ENCODE data around the gene AMBRA1. TPM values are rescaled to one million over a fixed set of nuclear protein-coding genes. Genes with fewer than 3 reads are reported as not detected.

AMBRA1 gene
- total and polyA plus RNA-seq, 2 donors = 8.7 to 20.6 TPM

DNA sequence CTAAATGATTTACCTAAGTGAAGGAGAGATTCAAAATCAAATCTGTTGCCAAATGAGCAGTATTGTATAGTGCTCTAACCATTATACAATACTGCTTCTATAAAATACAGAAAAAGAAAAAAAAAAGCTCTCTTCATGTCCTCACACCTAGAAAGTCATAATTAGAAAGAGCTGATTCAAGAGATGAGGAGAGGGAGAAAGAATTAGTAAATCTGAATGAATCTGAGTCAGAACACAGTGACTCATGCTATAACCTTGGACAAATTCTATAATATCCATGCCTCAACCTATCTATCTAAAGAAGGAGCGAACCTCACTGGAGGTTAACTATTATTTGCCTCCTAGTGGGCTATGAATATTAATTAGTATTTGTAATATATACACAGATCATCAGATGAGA lies 29.4 kb downstream of the AMBRA1 start:
- Histone ChIP-seq H3K4me1 (ENCODE audit: control insufficient read depth in 2 of 2, insufficient read depth in 2 of 2, low read length in 2 of 2) (peaks cover 3 to 14% of the 10 kb centered on the region in 2 donors), H3K9me3 (ENCODE audit: control insufficient read depth in 2 of 2, insufficient read depth in 1 of 2, low read length in 1 of 2) (peaks cover 0 to 5% of the 10 kb centered on the region in 2 donors), H3K4me3 (ENCODE audit: low read length in 2 of 2) (no peak overlapping the region), H3K27ac (ENCODE audit: low read depth in 1 of 2, low read length in 1 of 2) (no peak overlapping the region), H3K36me3 (ENCODE audit: control insufficient read depth in 2 of 2, insufficient read depth in 2 of 2, low read length in 1 of 2) (no peaks in the 10 kb centered on the region), H3K27me3 (ENCODE audit: control insufficient read depth in 2 of 2, insufficient read depth in 1 of 2, low read length in 1 of 2) (no peaks in the 10 kb centered on the region)
- WGBS = 98% methylated on average over 1 of the region's 1 CpG
- no peak for DNase-seq (ENCODE audit: low read depth in 6 of 9, low spot score in 9 of 9)

GRCh38 chr11:46562527-46562926 lies 31.3 kb downstream of the AMBRA1 start:
- Histone ChIP-seq H3K27me3 (ENCODE audit: control insufficient read depth in 2 of 2, insufficient read depth in 1 of 2, low read length in 1 of 2) (no peaks in the 10 kb centered on the region), H3K36me3 (ENCODE audit: control insufficient read depth in 2 of 2, insufficient read depth in 2 of 2, low read length in 1 of 2) (no peaks in the 10 kb centered on the region), H3K4me3 (ENCODE audit: low read length in 2 of 2) (no peak overlapping the region), H3K4me1 (ENCODE audit: control insufficient read depth in 2 of 2, insufficient read depth in 2 of 2, low read length in 2 of 2) (peaks cover 5 to 15% of the 10 kb centered on the region in 2 donors), H3K9me3 (ENCODE audit: control insufficient read depth in 2 of 2, insufficient read depth in 1 of 2, low read length in 1 of 2) (peaks cover 0 to 2% of the 10 kb centered on the region in 2 donors), H3K27ac (ENCODE audit: low read depth in 1 of 2, low read length in 1 of 2) (no peak overlapping the region)
- 98% methylated on average over 5 of the region's 5 CpGs for WGBS
- DNase-seq (ENCODE audit: low read depth in 6 of 9, low spot score in 9 of 9) = no peak

GRCh38 chr11:46560300-46560991 lies 33.4 kb downstream of the AMBRA1 start:
- Histone ChIP-seq H3K4me3 (ENCODE audit: low read length in 2 of 2) (peak overlapping the region; percentile 36 to 44), H3K36me3 (ENCODE audit: control insufficient read depth in 2 of 2, insufficient read depth in 2 of 2, low read length in 1 of 2) (no peaks in the 10 kb centered on the region), H3K9me3 (ENCODE audit: control insufficient read depth in 2 of 2, insufficient read depth in 1 of 2, low read length in 1 of 2) (no peaks in the 10 kb centered on the region), H3K27me3 (ENCODE audit: control insufficient read depth in 2 of 2, insufficient read depth in 1 of 2, low read length in 1 of 2) (no peaks in the 10 kb centered on the region), H3K4me1 (ENCODE audit: control insufficient read depth in 2 of 2, insufficient read depth in 2 of 2, low read length in 2 of 2) (peaks cover 5 to 18% of the 10 kb centered on the region in 2 donors), H3K27ac (ENCODE audit: low read depth in 1 of 2, low read length in 1 of 2) (peak overlapping the region; percentile 53 to 89)
- DNase-seq (ENCODE audit: low read depth in 6 of 9, low spot score in 9 of 9) = peak; percentile 12 to 74 (median 37)
- WGBS = under 1% methylated on average over 6 of the region's 6 CpGs

DNA sequence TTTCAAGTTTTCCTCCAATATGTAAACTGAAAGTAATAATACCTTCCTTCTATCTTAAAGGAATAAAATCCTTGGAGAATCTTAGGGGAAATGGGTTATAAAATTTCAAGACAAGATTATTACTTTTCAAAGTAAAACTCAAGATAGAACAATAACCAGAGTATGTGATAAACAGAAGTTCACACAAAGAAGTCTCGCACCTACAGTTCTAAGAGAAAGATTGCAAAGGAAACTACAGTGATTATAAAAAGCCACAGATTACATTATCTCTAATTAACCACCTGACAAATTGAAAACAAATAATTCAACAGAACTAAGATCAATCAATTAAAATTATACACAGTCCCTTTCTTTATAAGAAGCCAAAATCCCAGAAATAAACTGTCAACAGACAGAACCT lies 34.0 kb downstream of the AMBRA1 start:
- Histone ChIP-seq H3K27ac (ENCODE audit: low read depth in 1 of 2, low read length in 1 of 2) (peak overlapping the region in 1 of 2 donors; percentile 89), H3K4me1 (ENCODE audit: control insufficient read depth in 2 of 2, insufficient read depth in 2 of 2, low read length in 2 of 2) (peaks cover 5 to 18% of the 10 kb centered on the region in 2 donors), H3K9me3 (ENCODE audit: control insufficient read depth in 2 of 2, insufficient read depth in 1 of 2, low read length in 1 of 2) (no peaks in the 10 kb centered on the region), H3K27me3 (ENCODE audit: control insufficient read depth in 2 of 2, insufficient read depth in 1 of 2, low read length in 1 of 2) (no peaks in the 10 kb centered on the region), H3K4me3 (ENCODE audit: low read length in 2 of 2) (peak overlapping the region in 1 of 2 donors; percentile 44), H3K36me3 (ENCODE audit: control insufficient read depth in 2 of 2, insufficient read depth in 2 of 2, low read length in 1 of 2) (no peaks in the 10 kb centered on the region)
- WGBS = 38% methylated on average over 1 of the region's 1 CpG
- DNase-seq (ENCODE audit: low read depth in 6 of 9, low spot score in 9 of 9) = no peak

DNA sequence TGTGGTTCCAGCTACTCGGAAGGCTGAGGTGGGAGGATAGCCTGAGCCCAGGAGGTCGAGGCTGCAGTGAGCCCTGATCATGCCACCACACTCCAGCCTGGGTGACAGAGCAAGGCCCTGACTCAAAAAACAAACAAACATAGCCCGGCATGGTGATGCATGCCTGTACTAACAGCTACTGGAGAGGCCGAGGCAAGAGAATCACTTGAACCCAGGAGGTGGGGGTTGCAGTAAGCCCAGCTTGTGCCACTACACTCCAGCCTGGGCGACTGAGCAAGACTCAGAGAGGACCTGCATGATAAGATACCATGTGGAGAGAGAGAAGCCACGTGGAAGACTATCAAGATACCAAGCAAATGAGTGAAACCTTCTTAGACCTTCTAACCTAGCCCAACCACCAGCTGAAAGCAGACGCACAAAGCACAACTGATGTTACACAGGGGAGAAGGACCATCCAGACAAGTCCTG lies 36.1 kb downstream of the AMBRA1 start:
- no peak overlapping the region for H3K27ac ChIP-seq (ENCODE audit: low read depth in 1 of 2, low read length in 1 of 2)
- H3K4me3 ChIP-seq (ENCODE audit: low read length in 2 of 2) = no peak overlapping the region
- peaks cover 5 to 18% of the 10 kb centered on the region in 2 donors for H3K4me1 ChIP-seq (ENCODE audit: control insufficient read depth in 2 of 2, insufficient read depth in 2 of 2, low read length in 2 of 2)
- no peak for DNase-seq (ENCODE audit: low read depth in 6 of 9, low spot score in 9 of 9)
- H3K36me3 ChIP-seq (ENCODE audit: control insufficient read depth in 2 of 2, insufficient read depth in 2 of 2, low read length in 1 of 2) = no peaks in the 10 kb centered on the region
- no peaks in the 10 kb centered on the region for H3K9me3 ChIP-seq (ENCODE audit: control insufficient read depth in 2 of 2, insufficient read depth in 1 of 2, low read length in 1 of 2)
- WGBS = 94% methylated on average over 7 of the region's 7 CpGs
- H3K27me3 ChIP-seq (ENCODE audit: control insufficient read depth in 2 of 2, insufficient read depth in 1 of 2, low read length in 1 of 2) = no peaks in the 10 kb centered on the region

GRCh38 chr11:46555267-46556054 lies 38.4 kb downstream of the AMBRA1 start:
- Histone ChIP-seq H3K9me3 (ENCODE audit: control insufficient read depth in 2 of 2, insufficient read depth in 1 of 2, low read length in 1 of 2) (no peaks in the 10 kb centered on the region), H3K27ac (ENCODE audit: low read depth in 1 of 2, low read length in 1 of 2) (peak overlapping the region in 1 of 2 donors; percentile 52), H3K36me3 (ENCODE audit: control insufficient read depth in 2 of 2, insufficient read depth in 2 of 2, low read length in 1 of 2) (no peaks in the 10 kb centered on the region), H3K4me3 (ENCODE audit: low read length in 2 of 2) (no peak overlapping the region), H3K27me3 (ENCODE audit: control insufficient read depth in 2 of 2, insufficient read depth in 1 of 2, low read length in 1 of 2) (no peaks in the 10 kb centered on the region), H3K4me1 (ENCODE audit: control insufficient read depth in 2 of 2, insufficient read depth in 2 of 2, low read length in 2 of 2) (peaks cover 2 to 4% of the 10 kb centered on the region in 2 donors)
- DNase-seq (ENCODE audit: low read depth in 6 of 9, low spot score in 9 of 9) = no peak
- WGBS = 15% methylated on average over 2 of the region's 2 CpGs

DNA sequence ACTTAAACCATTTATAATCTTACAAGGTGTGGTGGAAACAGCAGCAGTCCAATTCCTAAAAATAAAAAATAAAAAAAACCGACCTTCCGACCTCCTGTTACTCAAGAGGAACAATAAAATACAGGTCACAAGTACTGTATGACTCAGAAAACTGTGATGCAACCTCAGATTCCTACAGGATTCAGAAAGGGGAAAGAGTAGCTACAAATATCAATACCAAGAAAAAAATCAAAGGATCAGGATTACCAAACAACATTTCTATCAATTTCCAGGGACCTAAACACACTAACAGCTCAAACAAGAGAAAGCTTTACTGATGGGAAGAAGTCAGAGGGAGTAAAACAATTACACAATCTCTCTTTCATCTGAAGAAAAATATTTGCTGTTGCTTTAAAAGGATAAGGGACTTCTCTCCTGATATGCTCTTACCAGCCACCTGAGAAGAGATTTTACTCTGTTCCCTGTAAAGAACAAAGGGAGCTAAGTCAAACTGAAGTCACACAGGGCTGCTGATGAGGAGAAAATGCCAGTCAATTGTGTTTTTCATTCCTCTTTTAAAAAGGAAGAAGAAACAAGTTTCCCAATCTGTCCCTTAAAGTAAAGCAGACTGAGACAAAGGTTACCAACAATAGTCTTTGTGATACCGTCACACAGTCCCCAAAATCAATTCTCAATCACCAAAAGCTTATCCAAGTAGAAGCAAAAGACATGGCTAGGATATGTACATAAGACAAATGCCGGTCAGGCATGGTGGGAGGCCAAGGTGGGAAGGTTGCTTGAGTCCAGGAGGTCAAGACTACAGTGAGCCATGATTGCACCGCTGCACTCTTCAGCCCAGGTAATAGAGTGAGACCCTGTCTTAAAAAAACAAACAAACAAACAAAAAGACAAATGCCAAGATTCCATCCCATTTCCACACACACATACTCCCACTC lies 39.3 kb downstream of the AMBRA1 start:
- Histone ChIP-seq H3K9me3 (ENCODE audit: control insufficient read depth in 2 of 2, insufficient read depth in 1 of 2, low read length in 1 of 2) (no peaks in the 10 kb centered on the region), H3K4me1 (ENCODE audit: control insufficient read depth in 2 of 2, insufficient read depth in 2 of 2, low read length in 2 of 2) (peaks cover 2 to 4% of the 10 kb centered on the region in 2 donors), H3K4me3 (ENCODE audit: low read length in 2 of 2) (no peak overlapping the region), H3K27ac (ENCODE audit: low read depth in 1 of 2, low read length in 1 of 2) (peak overlapping the region; percentile 36 to 52), H3K27me3 (ENCODE audit: control insufficient read depth in 2 of 2, insufficient read depth in 1 of 2, low read length in 1 of 2) (no peaks in the 10 kb centered on the region), H3K36me3 (ENCODE audit: control insufficient read depth in 2 of 2, insufficient read depth in 2 of 2, low read length in 1 of 2) (no peaks in the 10 kb centered on the region)
- no peak for DNase-seq (ENCODE audit: low read depth in 6 of 9, low spot score in 9 of 9)
- WGBS = 78% methylated on average over 5 of the region's 5 CpGs

DNA sequence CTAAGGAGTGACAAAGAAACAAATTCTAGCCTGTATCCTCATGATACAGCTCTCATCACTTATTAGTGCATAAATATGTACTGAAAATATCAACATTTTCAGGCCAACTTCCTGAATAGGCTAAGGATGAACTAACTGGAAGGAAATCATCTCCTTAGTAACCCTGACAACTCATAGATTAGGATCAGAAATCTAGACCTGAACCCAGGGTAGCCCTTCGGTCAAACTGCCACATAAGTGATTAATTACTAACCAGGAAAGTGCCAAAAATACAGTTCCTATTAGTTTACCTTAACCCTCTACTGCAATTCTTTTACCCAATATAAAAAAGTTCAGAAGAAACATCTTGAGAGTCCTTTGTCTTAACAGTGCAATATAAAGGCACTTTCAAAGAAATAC lies 40.0 kb downstream of the AMBRA1 start:
- Histone ChIP-seq H3K9me3 (ENCODE audit: control insufficient read depth in 2 of 2, insufficient read depth in 1 of 2, low read length in 1 of 2) (no peaks in the 10 kb centered on the region), H3K27ac (ENCODE audit: low read depth in 1 of 2, low read length in 1 of 2) (no peak overlapping the region), H3K4me3 (ENCODE audit: low read length in 2 of 2) (no peak overlapping the region), H3K27me3 (ENCODE audit: control insufficient read depth in 2 of 2, insufficient read depth in 1 of 2, low read length in 1 of 2) (no peaks in the 10 kb centered on the region), H3K36me3 (ENCODE audit: control insufficient read depth in 2 of 2, insufficient read depth in 2 of 2, low read length in 1 of 2) (no peaks in the 10 kb centered on the region), H3K4me1 (ENCODE audit: control insufficient read depth in 2 of 2, insufficient read depth in 2 of 2, low read length in 2 of 2) (peaks cover 2 to 4% of the 10 kb centered on the region in 2 donors)
- WGBS = 18% methylated on average over 1 of the region's 1 CpG
- no peak for DNase-seq (ENCODE audit: low read depth in 6 of 9, low spot score in 9 of 9)
